WTC11 (cell line): ENCODE results near the gene PCNX1. TPM values are rescaled to one million over a fixed set of nuclear protein-coding genes. Genes with fewer than 3 reads are reported as not detected.

Source experiments
- ATAC-seq: fragments of 200-7000 bp; cut with Tn5 transposase; 2 replicates; pipeline ENCODE4 v1.10.0; 2021; ENCODE audit warnings: mild to moderate bottlenecking, moderate library complexity
- CTCF ChIA-PET: fragments of 300-600 bp; sonication (Branson Sonifier 250); formaldehyde crosslinking; loops from one replicate; lab custom pipeline; 2021; ENCODE audit warnings: antibody characterized with exemption; lab: Charles Lee
- POLR2A ChIA-PET: fragments of 350-600 bp; sonication (Branson Sonifier 250); formaldehyde crosslinking; loops from one replicate; lab custom pipeline; 2021; ENCODE audit warnings: antibody characterized with exemption; lab: Charles Lee
- DNase-seq: peaks from one replicate; pipeline ENCODE4 v3.0.0; 2021; ENCODE audit warnings: low spot score
- H3K27ac Mint-ChIP-seq: 2 replicates; pipeline ENCODE4 v1.8.0; 2021; ENCODE audit warnings: mixed read lengths
- H3K27me3 Mint-ChIP-seq: 2 replicates; pipeline ENCODE4 v1.8.0; 2021; ENCODE audit warnings: low read depth, mild to moderate bottlenecking, moderate library complexity, mixed read lengths
- H3K36me3 Mint-ChIP-seq: 2 replicates; pipeline ENCODE4 v1.8.0; 2021; ENCODE audit warnings: mixed read lengths
- H3K4me1 Mint-ChIP-seq: 2 replicates; pipeline ENCODE4 v1.8.0; 2022; ENCODE audit warnings: mixed read lengths
- H3K4me3 Mint-ChIP-seq: 2 replicates; pipeline ENCODE4 v1.8.0; 2021; ENCODE audit warnings: mild to moderate bottlenecking, moderate library complexity, mixed read lengths
- H3K9me3 Mint-ChIP-seq: 2 replicates; pipeline ENCODE4 v1.8.0; 2021; ENCODE audit warnings: mixed read lengths
- ATF2 ChIP-seq: sonication (generic); formaldehyde crosslinking; IDR thresholded peaks from 2 replicates; pipeline ENCODE4 v1.8.1; 2022; ENCODE audit warnings: low read depth, missing genetic modification reagents, borderline replicate concordance
- E2F4 ChIP-seq: sonication (generic); formaldehyde crosslinking; IDR thresholded peaks from 2 replicates; pipeline ENCODE4 v1.8.1; 2022; ENCODE audit warnings: low read depth, mild to moderate bottlenecking, moderate library complexity, missing genetic modification reagents, borderline replicate concordance
- EMX1 ChIP-seq: fragments of 250-450 bp; sonication (Bioruptor Pico); IDR thresholded peaks from 2 replicates; pipeline ENCODE4 v1.8.0; 2021; ENCODE audit warnings: mild to moderate bottlenecking
- ETV6 ChIP-seq: sonication (generic); formaldehyde crosslinking; IDR thresholded peaks from 2 replicates; pipeline ENCODE4 v1.8.1; 2022; ENCODE audit warnings: mild to moderate bottlenecking, missing genetic modification reagents
- JUN ChIP-seq: sonication (generic); formaldehyde crosslinking; IDR thresholded peaks from 2 replicates; pipeline ENCODE4 v1.8.0; 2023; ENCODE audit warnings: mild to moderate bottlenecking, missing genetic modification reagents
- MAX ChIP-seq: sonication (generic); formaldehyde crosslinking; IDR thresholded peaks from 2 replicates; pipeline ENCODE4 v1.8.0; 2022; ENCODE audit warnings: mild to moderate bottlenecking, missing genetic modification reagents
- MYBL2 ChIP-seq: sonication (generic); formaldehyde crosslinking; IDR thresholded peaks from 2 replicates; pipeline ENCODE4 v1.8.1; 2023; ENCODE audit warnings: mild to moderate bottlenecking, moderate library complexity, missing genetic modification reagents
- NR2C2 ChIP-seq: sonication (generic); formaldehyde crosslinking; IDR thresholded peaks from 2 replicates; pipeline ENCODE4 v1.8.0; 2022; ENCODE audit warnings: mild to moderate bottlenecking, missing genetic modification reagents
- OVOL2 ChIP-seq: fragments of 250-450 bp; sonication (Bioruptor Pico); IDR thresholded peaks from 2 replicates; pipeline ENCODE4 v1.9.0; 2021; ENCODE audit warnings: mild to moderate bottlenecking, borderline replicate concordance
- RORB ChIP-seq: fragments of 250-450 bp; sonication (Bioruptor Pico); IDR thresholded peaks from 2 replicates; pipeline ENCODE4 v1.9.0; 2021; ENCODE audit warnings: mild to moderate bottlenecking
- ZBTB21 ChIP-seq: sonication (generic); formaldehyde crosslinking; IDR thresholded peaks from 2 replicates; pipeline ENCODE4 v1.8.1; 2023; ENCODE audit warnings: mild to moderate bottlenecking, missing genetic modification reagents, borderline replicate concordance
- ZNF532 ChIP-seq: fragments of 250-450 bp; sonication (Bioruptor Pico); IDR thresholded peaks from 2 replicates; pipeline ENCODE4 v1.9.0; 2021; ENCODE audit warnings: mild to moderate bottlenecking, borderline replicate concordance
- total RNA-seq: library from RNA; stranded (reverse); gene quantifications from 3 replicates; pipeline ENCODE4 v1.2.3, GENCODE V29; 2021
- TF ChIP-seq, protein P1 (sequence below): sonication (generic); formaldehyde crosslinking; IDR thresholded peaks from 2 replicates; pipeline ENCODE4 v1.8.1; 2023; ENCODE audit warnings: mild to moderate bottlenecking, missing genetic modification reagents, moderate library complexity
- TF ChIP-seq, protein P2 (sequence below): sonication (generic); formaldehyde crosslinking; IDR thresholded peaks from 2 replicates; pipeline ENCODE4 v1.8.1; 2023; ENCODE audit warnings: mild to moderate bottlenecking, moderate library complexity, missing genetic modification reagents
- TF ChIP-seq, protein P3 (sequence below): sonication (generic); formaldehyde crosslinking; IDR thresholded peaks from 2 replicates; pipeline ENCODE4 v1.8.0; 2022; ENCODE audit warnings: mild to moderate bottlenecking, missing genetic modification reagents
- TF ChIP-seq, protein P4 (sequence below): sonication (generic); formaldehyde crosslinking; IDR thresholded peaks from 2 replicates; pipeline ENCODE4 v1.8.0; 2023; ENCODE audit warnings: missing genetic modification reagents

Gene PCNX1
- total RNA-seq, 1 experiment from 2014 or later, result 46.4 TPM

DNA sequence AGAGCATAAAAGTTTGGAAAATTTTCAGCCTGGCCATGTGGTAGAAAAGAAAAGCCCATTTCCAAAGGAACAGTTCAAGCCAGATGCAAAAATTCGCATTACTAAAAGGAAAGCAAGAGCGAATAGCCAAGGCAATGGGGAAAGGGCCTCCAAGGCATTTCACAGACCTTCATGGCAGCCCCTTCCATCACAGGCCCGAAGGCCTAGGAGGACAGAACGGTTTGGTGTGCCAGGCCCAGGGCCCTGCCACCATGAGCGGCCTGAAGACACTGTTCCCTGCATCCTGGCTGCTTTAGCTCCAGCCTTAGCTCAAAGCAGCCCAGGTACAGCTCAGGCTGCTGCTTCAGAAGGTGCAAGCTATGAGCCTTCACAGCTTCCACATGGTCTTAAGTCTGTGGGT is 243.5 kb downstream of the PCNX1 start (continued):
- no peak for TF ChIP-seq ATF2
- TF ChIP-seq NR2C2, result no peak
- TF ChIP-seq, all 79 proteins: peak for 0

GRCh38 chr14:71155743-71156142 is 248.5 kb downstream of the PCNX1 start:
- peaks cover 45% of the 10 kb centered on the region for H3K9me3 Mint-ChIP-seq
- ChIA-PET CTCF (interaction anchor here (1.4 kb wide), 1 partner anchor 154 kb away, joined by 4 read pairs; no protein-coding TSS in a partner anchor), POLR2A (no interaction called here)
- TF ChIP-seq, protein P1, sequence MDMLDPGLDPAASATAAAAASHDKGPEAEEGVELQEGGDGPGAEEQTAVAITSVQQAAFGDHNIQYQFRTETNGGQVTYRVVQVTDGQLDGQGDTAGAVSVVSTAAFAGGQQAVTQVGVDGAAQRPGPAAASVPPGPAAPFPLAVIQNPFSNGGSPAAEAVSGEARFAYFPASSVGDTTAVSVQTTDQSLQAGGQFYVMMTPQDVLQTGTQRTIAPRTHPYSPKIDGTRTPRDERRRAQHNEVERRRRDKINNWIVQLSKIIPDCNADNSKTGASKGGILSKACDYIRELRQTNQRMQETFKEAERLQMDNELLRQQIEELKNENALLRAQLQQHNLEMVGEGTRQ (CRISPR knock-in tag), result no peak
- H3K27ac Mint-ChIP-seq, result no peak overlapping the region
- DNase-seq (no peak), ATAC-seq (no peak)
- no peak overlapping the region for H3K4me3 Mint-ChIP-seq
- peaks cover 23% of the 10 kb centered on the region for H3K36me3 Mint-ChIP-seq
- no peaks in the 10 kb centered on the region for H3K4me1 Mint-ChIP-seq
- H3K27me3 Mint-ChIP-seq, result no peaks in the 10 kb centered on the region

DNA sequence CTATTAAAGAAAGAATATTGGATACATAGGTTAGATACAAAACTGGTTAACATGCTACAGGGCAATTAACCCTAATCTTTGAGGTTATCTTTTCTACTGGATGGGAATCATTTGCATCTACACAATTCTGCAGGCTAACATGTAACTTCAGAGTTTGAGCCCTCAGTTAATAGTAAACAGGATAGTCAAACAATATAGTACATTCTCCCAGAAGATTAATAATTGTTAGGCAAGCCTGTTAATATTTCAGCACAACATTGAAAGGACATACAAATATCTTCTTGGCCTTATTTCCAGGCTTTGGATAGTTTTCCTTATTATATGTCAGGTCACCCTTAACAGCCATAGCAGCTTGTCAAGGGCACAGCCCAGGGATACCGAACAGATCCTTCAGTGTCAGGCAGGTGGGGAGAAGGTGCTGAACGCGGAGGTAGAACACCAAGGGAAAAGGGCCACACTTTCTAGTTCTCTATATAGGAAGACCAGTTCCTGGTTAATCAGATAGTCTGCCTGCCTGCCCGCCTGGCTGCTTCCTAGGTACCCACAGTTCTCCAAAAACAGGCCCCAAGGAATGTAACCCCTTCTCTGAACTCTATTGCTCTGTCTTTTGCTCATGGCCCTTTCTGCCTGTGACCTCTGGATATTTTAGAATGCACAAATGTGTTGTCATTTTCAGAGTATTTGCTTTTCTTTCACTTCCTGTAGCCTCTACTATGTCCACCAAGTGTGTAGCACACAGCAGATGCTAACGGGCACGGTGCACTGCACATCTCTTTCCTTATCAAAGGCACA is 256.0 kb downstream of the PCNX1 start:
- ChIA-PET POLR2A (no interaction called here), CTCF (no interaction called here)
- Mint-ChIP-seq H3K27ac (no peak overlapping the region), H3K27me3 (no peaks in the 10 kb centered on the region; the same call in 1 of the 2 replicates), H3K4me3 (no peak overlapping the region), H3K36me3 (peaks cover 6% of the 10 kb centered on the region; the same call in 1 of the 2 replicates), H3K9me3 (peaks cover 19% of the 10 kb centered on the region), H3K4me1 (peaks cover 3% of the 10 kb centered on the region)
- ATAC-seq (no peak), DNase-seq (no peak)
- TF ChIP-seq, protein P2, sequence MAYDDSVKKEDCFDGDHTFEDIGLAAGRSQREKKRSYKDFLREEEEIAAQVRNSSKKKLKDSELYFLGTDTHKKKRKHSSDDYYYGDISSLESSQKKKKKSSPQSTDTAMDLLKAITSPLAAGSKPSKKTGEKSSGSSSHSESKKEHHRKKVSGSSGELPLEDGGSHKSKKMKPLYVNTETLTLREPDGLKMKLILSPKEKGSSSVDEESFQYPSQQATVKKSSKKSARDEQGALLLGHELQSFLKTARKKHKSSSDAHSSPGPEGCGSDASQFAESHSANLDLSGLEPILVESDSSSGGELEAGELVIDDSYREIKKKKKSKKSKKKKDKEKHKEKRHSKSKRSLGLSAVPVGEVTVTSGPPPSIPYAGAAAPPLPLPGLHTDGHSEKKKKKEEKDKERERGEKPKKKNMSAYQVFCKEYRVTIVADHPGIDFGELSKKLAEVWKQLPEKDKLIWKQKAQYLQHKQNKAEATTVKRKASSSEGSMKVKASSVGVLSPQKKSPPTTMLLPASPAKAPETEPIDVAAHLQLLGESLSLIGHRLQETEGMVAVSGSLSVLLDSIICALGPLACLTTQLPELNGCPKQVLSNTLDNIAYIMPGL (CRISPR knock-in tag), result no peak
- TF ChIP-seq ETV6 (no peak), RORB (CRISPR knock-in tag) (no peak), EMX1 (CRISPR knock-in tag) (no peak), JUN (CRISPR knock-in tag) (no peak), MYBL2 (no peak), OVOL2 (CRISPR knock-in tag) (no peak), E2F4 (CRISPR knock-in tag) (no peak), ZNF532 (CRISPR knock-in tag) (no peak), MAX (no peak), ZBTB21 (CRISPR knock-in tag) (no peak)
- TF ChIP-seq, protein P3, sequence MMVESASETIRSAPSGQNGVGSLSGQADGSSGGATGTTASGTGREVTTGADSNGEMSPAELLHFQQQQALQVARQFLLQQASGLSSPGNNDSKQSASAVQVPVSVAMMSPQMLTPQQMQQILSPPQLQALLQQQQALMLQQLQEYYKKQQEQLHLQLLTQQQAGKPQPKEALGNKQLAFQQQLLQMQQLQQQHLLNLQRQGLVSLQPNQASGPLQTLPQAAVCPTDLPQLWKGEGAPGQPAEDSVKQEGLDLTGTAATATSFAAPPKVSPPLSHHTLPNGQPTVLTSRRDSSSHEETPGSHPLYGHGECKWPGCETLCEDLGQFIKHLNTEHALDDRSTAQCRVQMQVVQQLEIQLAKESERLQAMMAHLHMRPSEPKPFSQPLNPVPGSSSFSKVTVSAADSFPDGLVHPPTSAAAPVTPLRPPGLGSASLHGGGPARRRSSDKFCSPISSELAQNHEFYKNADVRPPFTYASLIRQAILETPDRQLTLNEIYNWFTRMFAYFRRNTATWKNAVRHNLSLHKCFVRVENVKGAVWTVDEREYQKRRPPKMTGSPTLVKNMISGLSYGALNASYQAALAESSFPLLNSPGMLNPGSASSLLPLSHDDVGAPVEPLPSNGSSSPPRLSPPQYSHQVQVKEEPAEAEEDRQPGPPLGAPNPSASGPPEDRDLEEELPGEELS, result no peak
- TF ChIP-seq, protein P4, sequence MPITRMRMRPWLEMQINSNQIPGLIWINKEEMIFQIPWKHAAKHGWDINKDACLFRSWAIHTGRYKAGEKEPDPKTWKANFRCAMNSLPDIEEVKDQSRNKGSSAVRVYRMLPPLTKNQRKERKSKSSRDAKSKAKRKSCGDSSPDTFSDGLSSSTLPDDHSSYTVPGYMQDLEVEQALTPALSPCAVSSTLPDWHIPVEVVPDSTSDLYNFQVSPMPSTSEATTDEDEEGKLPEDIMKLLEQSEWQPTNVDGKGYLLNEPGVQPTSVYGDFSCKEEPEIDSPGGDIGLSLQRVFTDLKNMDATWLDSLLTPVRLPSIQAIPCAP (CRISPR knock-in tag), result no peak
